ENCODE results near the gene OR5K3. TPM values are rescaled to one million over a fixed set of nuclear protein-coding genes. Genes with fewer than 3 reads are reported as not detected.

Gene OR5K3
- total and polyA plus RNA-seq, 2 of the 4 experiments (the other 2 are of a cell fraction): not detected

DNA sequence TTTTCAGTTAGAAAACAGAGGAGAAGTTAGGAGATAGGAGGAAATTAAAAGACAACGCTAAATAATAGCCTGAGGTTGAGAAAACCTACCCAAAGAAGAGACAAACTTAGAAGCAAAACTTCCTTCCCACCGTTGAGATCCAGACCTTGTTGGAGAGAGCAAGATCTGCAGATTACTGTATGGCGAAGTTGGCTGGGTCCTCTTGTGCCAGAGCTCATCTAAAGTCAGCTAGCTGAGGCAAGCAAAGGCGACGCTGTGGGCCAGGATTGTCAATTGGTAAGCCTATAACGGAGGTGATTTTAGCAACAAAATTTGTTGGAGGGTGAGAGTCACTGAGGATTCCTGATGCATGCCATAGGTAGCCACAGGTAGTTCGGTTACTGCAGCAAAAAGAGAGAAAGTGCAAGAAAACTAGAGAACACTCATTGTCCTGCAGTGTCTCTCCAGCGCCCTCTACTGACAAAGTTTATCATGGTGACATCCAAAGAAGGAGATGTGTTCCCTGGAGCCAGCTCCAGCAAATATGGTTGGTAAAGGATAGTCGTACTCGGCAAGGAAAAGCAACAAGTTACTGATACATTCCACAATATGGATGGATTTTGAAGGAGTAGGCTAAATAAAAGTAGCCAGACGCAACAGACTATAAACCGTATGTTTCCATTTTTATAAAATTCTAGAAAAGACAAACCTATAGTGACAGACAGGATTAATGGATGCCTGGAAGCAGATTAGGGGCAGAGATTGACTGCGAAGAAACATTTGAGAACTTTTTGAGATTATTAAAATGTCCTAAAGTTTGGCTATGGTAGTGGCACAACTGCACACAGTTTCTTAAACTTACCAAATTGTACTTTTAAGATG lies 46.6 kb upstream of the OR5K3 start:
- Histone ChIP-seq H2AK5ac (ENCODE audit: low read depth, low read length) (no peak overlapping the region), H3K9me3 (ENCODE audit: control insufficient read depth, insufficient read depth, low read length) (no peaks in the 10 kb centered on the region), H4K20me1 (ENCODE audit: insufficient read depth, low read length) (no peaks in the 10 kb centered on the region), H4K5ac (ENCODE audit: low read depth, low read length) (no peak overlapping the region), H3K56ac (ENCODE audit: extremely low read depth, insufficient read depth, low read length) (no peak overlapping the region), H3K18ac (ENCODE audit: low read depth, low read length) (no peak overlapping the region), H3K14ac (replicated peaks; ENCODE audit: low read depth, low read length) (no peak overlapping the region), H3K4me3 (ENCODE audit: insufficient read depth, low read depth, low read length) (no peak overlapping the region), H3K4ac (ENCODE audit: low read depth, low read length) (no peak overlapping the region), H3K27ac (ENCODE audit: insufficient read depth, low read length) (no peak overlapping the region), H4K8ac (ENCODE audit: low read depth in 2 of 2, low read length in 2 of 2) (no peak overlapping the region), H2BK120ac (ENCODE audit: low read depth, low read length) (no peak overlapping the region), H4K91ac (ENCODE audit: insufficient read depth, low read depth, low read length) (no peak overlapping the region), H2AK9ac (replicated peaks; ENCODE audit: low read depth, low read length, poor library complexity) (no peak overlapping the region), H3K36me3 (ENCODE audit: control insufficient read depth, insufficient read depth, low read length) (no peaks in the 10 kb centered on the region), H3K9me1 (ENCODE audit: insufficient read depth, low read length) (no peaks in the 10 kb centered on the region), H2BK15ac (ENCODE audit: low read depth, low read length) (no peak overlapping the region), H3K23ac (ENCODE audit: low read depth, low read length) (no peak overlapping the region), H3K4me1 (ENCODE audit: control insufficient read depth, insufficient read depth, low read length) (no peaks in the 10 kb centered on the region), H3K4me2 (ENCODE audit: low read depth, low read length) (no peak overlapping the region), H3K9ac (ENCODE audit: low read depth, low read length) (no peak overlapping the region), H3K27me3 (ENCODE audit: control insufficient read depth, insufficient read depth, low read length) (no peaks in the 10 kb centered on the region), H2AFZ (replicated peaks; ENCODE audit: low read length, poor library complexity) (no peak overlapping the region), H2BK5ac (ENCODE audit: low read depth, low read length, poor library complexity, severe bottlenecking) (no peak overlapping the region), H3K79me1 (ENCODE audit: low read depth in 1 of 2, low read length in 2 of 2) (no peaks in the 10 kb centered on the region), H2BK20ac (ENCODE audit: low read depth, low read length) (no peak overlapping the region)
- ChIA-PET CTCF (interaction anchor here (1.0 to 1.3 kb wide), 2 partner anchors 11 to 29 kb away, joined by 3 to 6 read pairs; no protein-coding TSS in a partner anchor), POLR2A (ENCODE audit: unreplicated experiment) (no interaction called here)
- no CpG with 5 or more reads among the region's 13 CpGs for WGBS, 2 experiments (ENCODE audit: extremely low coverage in 2 of 2, insufficient read length in 1 of 2)
- BruUV-seq (replicated peaks): no TSS peak
- DNase-seq (peak; percentile 17), ATAC-seq (ENCODE audit: low read depth) (peak; percentile 57)
- no peak for TF ChIP-seq RCOR1 (IDR thresholded peaks at IDR 0.05; ENCODE audit: insufficient replicate concordance, low read length)
- no peak for TF ChIP-seq MXI1 (IDR thresholded peaks at IDR 0.05; ENCODE audit: borderline replicate concordance, low read depth, low read length)
- TF ChIP-seq, protein P1, sequence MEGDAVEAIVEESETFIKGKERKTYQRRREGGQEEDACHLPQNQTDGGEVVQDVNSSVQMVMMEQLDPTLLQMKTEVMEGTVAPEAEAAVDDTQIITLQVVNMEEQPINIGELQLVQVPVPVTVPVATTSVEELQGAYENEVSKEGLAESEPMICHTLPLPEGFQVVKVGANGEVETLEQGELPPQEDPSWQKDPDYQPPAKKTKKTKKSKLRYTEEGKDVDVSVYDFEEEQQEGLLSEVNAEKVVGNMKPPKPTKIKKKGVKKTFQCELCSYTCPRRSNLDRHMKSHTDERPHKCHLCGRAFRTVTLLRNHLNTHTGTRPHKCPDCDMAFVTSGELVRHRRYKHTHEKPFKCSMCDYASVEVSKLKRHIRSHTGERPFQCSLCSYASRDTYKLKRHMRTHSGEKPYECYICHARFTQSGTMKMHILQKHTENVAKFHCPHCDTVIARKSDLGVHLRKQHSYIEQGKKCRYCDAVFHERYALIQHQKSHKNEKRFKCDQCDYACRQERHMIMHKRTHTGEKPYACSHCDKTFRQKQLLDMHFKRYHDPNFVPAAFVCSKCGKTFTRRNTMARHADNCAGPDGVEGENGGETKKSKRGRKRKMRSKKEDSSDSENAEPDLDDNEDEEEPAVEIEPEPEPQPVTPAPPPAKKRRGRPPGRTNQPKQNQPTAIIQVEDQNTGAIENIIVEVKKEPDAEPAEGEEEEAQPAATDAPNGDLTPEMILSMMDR (conservative IDR thresholded peaks at IDR 0.05; ENCODE audit: low read depth, low read length): peak; percentile 49
- no peak for TF ChIP-seq POLR2A (IDR thresholded peaks at IDR 0.05; ENCODE audit: low read depth, low read length)
- TF ChIP-seq RFX5 (IDR thresholded peaks at IDR 0.05; ENCODE audit: low read depth, low read length): no peak
- dilution Hi-C loops (cut with HindIII; ENCODE audit: low sequenced_read_pairs, unreplicated experiment) (loop anchor here (25.0 kb wide), 1 partner anchor 307 kb away; the partner anchor contains the start of gene GABRR3), intact Hi-C loops (cut with micrococcal nuclease) (no loop called here), in situ Hi-C loops (cut with MboI; ENCODE audit: low sequenced_read_pairs) (loop anchor here (25.0 kb wide), 2 partner anchors 218 to 557 kb away; no protein-coding TSS in a partner anchor)
